A673 (cell line): Measurements from ENCODE around the gene TTC38. TPM values are rescaled to one million over a fixed set of nuclear protein-coding genes. Genes with fewer than 3 reads are reported as not detected.

Source experiments
- BruUV-seq: library from RNA; stranded (reverse); fragments of 400-500 nt; replicated peaks from 2 replicates; lab custom pipeline; 2021; lab: Mats Ljungman, UMichigan
- CTCF ChIA-PET: fragments of 300-600 bp; sonication (Branson Sonifier 250); formaldehyde crosslinking; loops from one replicate; lab custom pipeline; 2022; ENCODE audit warnings: antibody characterized with exemption; lab: Charles Lee
- POLR2A ChIA-PET: fragments of 300-600 bp; sonication (Branson Sonifier 250); formaldehyde crosslinking; loops from one replicate; lab custom pipeline; 2022; ENCODE audit warnings: antibody characterized with exemption; ENCODE audit not compliant: low non-redundant PET; lab: Charles Lee
- DNase-seq: peaks from one replicate; pipeline ENCODE4 v3.0.0-alpha.2; 2015; ENCODE audit warnings: low spot score
- H3K27ac ChIP-seq: fragments of 200-600 bp; sonication (generic); 2 replicates; pipeline ENCODE4 v1.5.1; 2016; ENCODE audit warnings: mixed run types, low read depth, mild to moderate bottlenecking, mixed read lengths, antibody characterized with exemption, low read length; ENCODE audit not compliant: poor library complexity, severe bottlenecking
- H3K27me3 ChIP-seq: fragments of 200-600 bp; sonication (generic); replicated peaks from 2 replicates; pipeline ENCODE4 v1.6.1; 2017; ENCODE audit warnings: mixed run types, low read depth, mild to moderate bottlenecking, mixed read lengths, antibody characterized with exemption, low read length; ENCODE audit not compliant: insufficient read depth, poor library complexity
- H3K36me3 ChIP-seq: fragments of 200-600 bp; sonication (generic); 2 replicates; pipeline ENCODE4 v1.6.1; 2016; ENCODE audit warnings: mixed run types, mild to moderate bottlenecking, mixed read lengths, antibody characterized with exemption, low read length; ENCODE audit not compliant: insufficient read depth, poor library complexity, severe bottlenecking
- H3K4me1 ChIP-seq: fragments of 200-600 bp; sonication (generic); 2 replicates; pipeline ENCODE4 v1.6.1; 2017; ENCODE audit warnings: mixed run types, mild to moderate bottlenecking, mixed read lengths, antibody characterized with exemption, low read length; ENCODE audit not compliant: insufficient read depth, poor library complexity, severe bottlenecking
- H3K4me3 ChIP-seq: fragments of 200-600 bp; sonication (generic); 2 replicates; pipeline ENCODE4 v1.5.1; 2016; ENCODE audit warnings: low read depth, mixed run types, mild to moderate bottlenecking, mixed read lengths, low read length; ENCODE audit not compliant: poor library complexity, severe bottlenecking
- H3K9me3 ChIP-seq: fragments of 200-600 bp; sonication (generic); 2 replicates; pipeline ENCODE4 v1.6.1; 2016; ENCODE audit warnings: mixed run types, low read depth, mild to moderate bottlenecking, mixed read lengths, antibody characterized with exemption, low read length; ENCODE audit not compliant: poor library complexity, severe bottlenecking
- EZH2 ChIP-seq: fragments of 200-600 bp; sonication (generic); IDR thresholded peaks from 2 replicates; pipeline ENCODE4 v1.6.1; 2017; ENCODE audit warnings: borderline replicate concordance, low read depth, mild to moderate bottlenecking, mixed read lengths, antibody characterized with exemption, low read length; ENCODE audit not compliant: poor library complexity, severe bottlenecking
- intact Hi-C: fragments of 100-400 bp; cut with micrococcal nuclease; formaldehyde crosslinking; loops from one replicate; pipeline ENCODE4 v1.10.0; 2022; ENCODE audit not compliant: unreplicated experiment
- total RNA-seq: library from RNA; stranded (reverse); gene quantifications from 2 replicates; pipeline ENCODE4 v1.2.3, GENCODE V29; 2021
- TF ChIP-seq, protein P1 (sequence below): fragments of 300-800, 200-600 bp; sonication (generic); conservative IDR thresholded peaks from 2 replicates; pipeline ENCODE4 v1.5.1; 2017; ENCODE audit warnings: low read depth, mild to moderate bottlenecking, antibody characterized with exemption, low read length, moderate library complexity, mixed read lengths

The TTC38 gene
- total RNA-seq, 1 experiment from 2014 or later, result 11.4 TPM

GRCh38 chr22:46226577-46226976 is 41.2 kb upstream of the TTC38 start:
- POLR2A ChIA-PET, result no interaction called here
- Histone ChIP-seq H3K9me3 (no peaks in the 10 kb centered on the region), H3K36me3 (no peaks in the 10 kb centered on the region), H3K27me3 (no peaks in the 10 kb centered on the region), H3K4me1 (no peaks in the 10 kb centered on the region), H3K4me3 (no peak overlapping the region), H3K27ac (no peak overlapping the region)
- no peak for DNase-seq
- CTCF ChIA-PET, result no interaction called here
- intact Hi-C loops, result no loop called here
- no TSS peak for BruUV-seq
- TF ChIP-seq, protein P1, sequence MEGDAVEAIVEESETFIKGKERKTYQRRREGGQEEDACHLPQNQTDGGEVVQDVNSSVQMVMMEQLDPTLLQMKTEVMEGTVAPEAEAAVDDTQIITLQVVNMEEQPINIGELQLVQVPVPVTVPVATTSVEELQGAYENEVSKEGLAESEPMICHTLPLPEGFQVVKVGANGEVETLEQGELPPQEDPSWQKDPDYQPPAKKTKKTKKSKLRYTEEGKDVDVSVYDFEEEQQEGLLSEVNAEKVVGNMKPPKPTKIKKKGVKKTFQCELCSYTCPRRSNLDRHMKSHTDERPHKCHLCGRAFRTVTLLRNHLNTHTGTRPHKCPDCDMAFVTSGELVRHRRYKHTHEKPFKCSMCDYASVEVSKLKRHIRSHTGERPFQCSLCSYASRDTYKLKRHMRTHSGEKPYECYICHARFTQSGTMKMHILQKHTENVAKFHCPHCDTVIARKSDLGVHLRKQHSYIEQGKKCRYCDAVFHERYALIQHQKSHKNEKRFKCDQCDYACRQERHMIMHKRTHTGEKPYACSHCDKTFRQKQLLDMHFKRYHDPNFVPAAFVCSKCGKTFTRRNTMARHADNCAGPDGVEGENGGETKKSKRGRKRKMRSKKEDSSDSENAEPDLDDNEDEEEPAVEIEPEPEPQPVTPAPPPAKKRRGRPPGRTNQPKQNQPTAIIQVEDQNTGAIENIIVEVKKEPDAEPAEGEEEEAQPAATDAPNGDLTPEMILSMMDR, result no peak
- no peak for TF ChIP-seq EZH2

DNA sequence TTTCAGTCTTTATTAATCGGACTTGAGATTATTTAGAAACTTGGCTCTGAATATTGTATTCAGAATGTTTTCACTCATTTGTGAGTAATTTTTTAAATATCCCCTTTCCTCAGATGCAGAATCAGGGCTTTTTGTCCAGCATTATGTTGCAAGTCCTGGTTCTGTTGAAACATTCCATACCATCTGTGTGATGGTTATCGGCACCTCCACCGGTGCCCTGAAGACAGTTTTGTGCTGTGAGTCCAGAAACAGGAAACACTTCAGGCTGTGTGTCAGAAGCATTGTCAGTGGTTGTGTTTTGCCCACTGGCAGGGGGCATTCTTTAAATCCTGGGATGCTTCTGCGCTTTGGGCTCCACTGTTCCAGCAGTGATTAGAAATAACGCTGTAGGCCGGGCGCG is 38.1 kb upstream of the TTC38 start:
- ChIA-PET CTCF (no interaction called here), POLR2A (no interaction called here)
- no TSS peak for BruUV-seq
- no peaks in the 10 kb centered on the region for H3K4me1 ChIP-seq
- no peaks in the 10 kb centered on the region for H3K27me3 ChIP-seq
- no peak overlapping the region for H3K4me3 ChIP-seq
- no peak overlapping the region for H3K27ac ChIP-seq
- no peaks in the 10 kb centered on the region for H3K9me3 ChIP-seq
- DNase-seq, result no peak
- H3K36me3 ChIP-seq, result no peaks in the 10 kb centered on the region
- intact Hi-C loops, result no loop called here
- TF ChIP-seq, protein P1, result no peak
- no peak for TF ChIP-seq EZH2

DNA sequence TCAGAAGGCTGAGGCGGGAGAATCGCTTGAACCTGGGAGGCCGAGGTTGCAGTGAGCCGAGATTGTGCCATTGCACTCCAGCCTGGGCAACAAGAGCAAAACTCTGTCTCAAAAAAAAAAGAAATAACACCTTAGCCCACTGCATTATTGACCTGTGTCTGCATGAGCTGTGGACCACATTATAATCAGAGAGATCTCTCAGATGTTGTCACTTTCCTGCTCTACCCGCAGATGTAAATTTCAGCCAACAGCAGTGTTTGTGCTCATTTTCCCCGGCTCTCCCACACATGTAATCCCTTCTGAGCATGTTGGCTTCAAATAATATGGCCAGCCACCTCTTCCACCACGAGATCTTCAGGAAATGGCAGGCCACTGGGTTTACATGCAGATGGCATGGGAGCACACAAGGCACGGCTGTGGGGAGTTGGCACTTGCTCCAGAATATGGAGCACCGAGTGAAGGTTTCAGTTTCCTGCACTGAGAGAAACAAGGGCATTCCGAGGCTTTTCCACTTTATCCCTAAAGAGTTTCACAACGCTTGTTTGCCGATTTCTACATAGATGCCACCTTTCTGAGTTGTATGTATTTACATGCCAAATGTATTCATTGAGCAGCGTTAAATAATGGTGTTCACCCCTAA is 37.4 kb upstream of the TTC38 start:
- DNase-seq, result no peak
- BruUV-seq, result no TSS peak
- ChIA-PET POLR2A (no interaction called here), CTCF (no interaction called here)
- Histone ChIP-seq H3K4me1 (no peaks in the 10 kb centered on the region), H3K4me3 (no peak overlapping the region), H3K36me3 (no peaks in the 10 kb centered on the region), H3K9me3 (no peaks in the 10 kb centered on the region), H3K27ac (no peak overlapping the region), H3K27me3 (no peaks in the 10 kb centered on the region)
- TF ChIP-seq, protein P1, result no peak
- TF ChIP-seq EZH2, result no peak
- intact Hi-C loops, result no loop called here
